Ectodermal cell (in vitro differentiated cells): ENCODE measurements around the gene ITPRID1.

Experiments
- H3K27ac ChIP-seq: 2 replicates; pipeline ENCODE4 v1.7.0; 2013; ENCODE audit warnings: mild to moderate bottlenecking, low read depth, low read length; ENCODE audit not compliant: insufficient read depth, poor library complexity, severe bottlenecking
- H3K27me3 ChIP-seq: 2 replicates; pipeline ENCODE4 v1.7.0; 2013; ENCODE audit warnings: mild to moderate bottlenecking, low read length; ENCODE audit not compliant: insufficient read depth, control insufficient read depth, poor library complexity, severe bottlenecking
- H3K36me3 ChIP-seq: one replicate; pipeline ENCODE4 v1.7.0; 2013; ENCODE audit warnings: low read length; ENCODE audit not compliant: control insufficient read depth, insufficient read depth
- H3K4me1 ChIP-seq: one replicate; pipeline ENCODE4 v1.7.0; 2013; ENCODE audit warnings: low read length; ENCODE audit not compliant: control insufficient read depth, insufficient read depth
- H3K4me3 ChIP-seq: 2 replicates; pipeline ENCODE4 v1.7.0; 2013; ENCODE audit warnings: low read depth, low read length, control low read depth; ENCODE audit not compliant: insufficient read depth
- H3K9me3 ChIP-seq: 2 replicates; pipeline ENCODE4 v1.7.0; 2013; ENCODE audit warnings: mild to moderate bottlenecking, low read length, moderate library complexity; ENCODE audit not compliant: control insufficient read depth
- WGBS, 2 experiments: methylation state at CpG; one replicate each; pipeline ENCODE4 v1.1.7; 2013; ENCODE audit warnings: missing lambda C conversion rate in 2 of 2; 5-methylcytosine and 5-hydroxymethylcytosine counted together

The ITPRID1 gene

GRCh38 chr7:31688372-31688771 lies 174.5 kb downstream of the ITPRID1 start:
- Histone ChIP-seq H3K9me3 (no peaks in the 10 kb centered on the region), H3K4me1 (peaks cover 22% of the 10 kb centered on the region), H3K27ac (no peak overlapping the region), H3K4me3 (no peak overlapping the region), H3K36me3 (no peaks in the 10 kb centered on the region), H3K27me3 (peaks cover 6% of the 10 kb centered on the region)
- WGBS, 2 experiments = 53 to 60% methylated on average over 3 of the region's 3 CpGs

DNA sequence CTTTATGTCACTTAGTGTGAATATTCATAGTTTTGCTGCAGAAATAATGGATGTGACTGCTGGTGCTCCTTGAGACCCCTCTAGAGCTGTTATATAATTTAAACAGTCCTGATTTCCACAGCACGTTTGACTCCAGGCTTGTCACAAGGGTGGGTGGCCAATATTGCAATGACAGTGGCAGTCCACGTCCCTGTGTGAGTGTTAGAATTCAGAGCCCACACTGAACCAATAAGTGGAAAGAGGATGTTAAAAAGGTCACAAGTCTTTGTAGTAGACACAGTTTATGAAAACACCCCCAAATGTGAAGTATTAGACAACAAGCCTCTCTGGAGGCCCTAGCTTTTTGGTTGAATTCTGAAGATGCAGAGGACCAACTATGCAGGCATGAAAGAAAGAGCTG lies 175.1 kb downstream of the ITPRID1 start:
- Histone ChIP-seq H3K27me3 (peaks cover 6% of the 10 kb centered on the region), H3K27ac (no peak overlapping the region), H3K36me3 (no peaks in the 10 kb centered on the region), H3K4me3 (no peak overlapping the region), H3K9me3 (no peaks in the 10 kb centered on the region), H3K4me1 (peaks cover 22% of the 10 kb centered on the region)
- 44 to 47% methylated on average over 2 of the region's 2 CpGs for WGBS, 2 experiments

DNA sequence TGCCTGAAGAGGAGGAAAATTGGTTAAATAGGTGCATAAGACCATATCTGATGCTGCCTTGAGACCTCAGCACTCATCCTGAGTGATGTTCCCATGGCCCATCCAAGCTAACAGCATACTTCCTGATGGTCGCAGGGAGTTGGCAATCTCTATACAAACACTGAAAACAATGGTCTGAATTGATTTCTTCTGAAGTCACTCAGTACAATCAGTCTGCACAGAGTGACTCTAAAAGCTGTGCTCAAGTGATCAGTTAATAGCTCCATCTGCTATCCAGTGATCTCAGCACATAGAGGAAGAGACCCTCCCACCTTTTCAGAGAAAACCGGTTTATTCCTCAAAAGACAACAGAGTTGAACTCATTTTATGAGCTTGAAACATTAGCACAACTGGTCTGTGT lies 177.0 kb downstream of the ITPRID1 start:
- no peak overlapping the region for H3K4me3 ChIP-seq
- H3K27ac ChIP-seq = no peak overlapping the region
- peaks cover 6% of the 10 kb centered on the region for H3K27me3 ChIP-seq
- 80 to 92% methylated on average over 2 of the region's 2 CpGs for WGBS, 2 experiments
- H3K4me1 ChIP-seq = peaks cover 22% of the 10 kb centered on the region
- no peaks in the 10 kb centered on the region for H3K36me3 ChIP-seq
- H3K9me3 ChIP-seq = no peaks in the 10 kb centered on the region

- Histone ChIP-seq H3K4me1 (peaks cover 17% of the 10 kb centered on the region), H3K36me3 (no peaks in the 10 kb centered on the region), H3K9me3 (no peaks in the 10 kb centered on the region), H3K4me3 (no peak overlapping the region), H3K27me3 (peaks cover 6% of the 10 kb centered on the region), H3K27ac (no peak overlapping the region)
- WGBS, 2 experiments = 87 to 90% methylated on average over 5 of the region's 5 CpGs
Measured at GRCh38 chr7:31692451-31692850, 178.6 kb downstream of the ITPRID1 start.

DNA sequence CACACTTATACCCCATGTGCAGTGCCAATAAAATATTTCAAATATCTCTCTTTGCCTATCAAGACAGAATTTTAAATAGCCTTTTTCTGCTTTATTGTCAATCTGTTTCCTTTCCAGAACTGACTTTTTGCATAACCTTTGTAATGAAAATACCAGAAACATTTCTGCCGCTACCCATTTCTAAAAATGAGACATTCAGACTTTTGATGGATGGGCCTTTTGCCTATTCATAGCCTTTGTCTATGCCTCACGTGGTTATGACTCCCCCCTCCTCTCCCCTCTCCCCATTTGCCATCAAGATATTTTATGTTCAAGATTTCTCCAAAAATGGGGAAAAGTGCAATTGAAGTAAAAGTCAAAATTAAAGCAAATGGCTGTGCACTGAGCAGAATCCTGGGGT lies 179.0 kb downstream of the ITPRID1 start:
- Histone ChIP-seq H3K27me3 (peaks cover 2% of the 10 kb centered on the region), H3K4me1 (peaks cover 14% of the 10 kb centered on the region), H3K27ac (no peak overlapping the region), H3K36me3 (no peaks in the 10 kb centered on the region), H3K4me3 (no peak overlapping the region), H3K9me3 (no peaks in the 10 kb centered on the region)
- 71 to 78% methylated on average over 2 of the region's 2 CpGs for WGBS, 2 experiments

DNA sequence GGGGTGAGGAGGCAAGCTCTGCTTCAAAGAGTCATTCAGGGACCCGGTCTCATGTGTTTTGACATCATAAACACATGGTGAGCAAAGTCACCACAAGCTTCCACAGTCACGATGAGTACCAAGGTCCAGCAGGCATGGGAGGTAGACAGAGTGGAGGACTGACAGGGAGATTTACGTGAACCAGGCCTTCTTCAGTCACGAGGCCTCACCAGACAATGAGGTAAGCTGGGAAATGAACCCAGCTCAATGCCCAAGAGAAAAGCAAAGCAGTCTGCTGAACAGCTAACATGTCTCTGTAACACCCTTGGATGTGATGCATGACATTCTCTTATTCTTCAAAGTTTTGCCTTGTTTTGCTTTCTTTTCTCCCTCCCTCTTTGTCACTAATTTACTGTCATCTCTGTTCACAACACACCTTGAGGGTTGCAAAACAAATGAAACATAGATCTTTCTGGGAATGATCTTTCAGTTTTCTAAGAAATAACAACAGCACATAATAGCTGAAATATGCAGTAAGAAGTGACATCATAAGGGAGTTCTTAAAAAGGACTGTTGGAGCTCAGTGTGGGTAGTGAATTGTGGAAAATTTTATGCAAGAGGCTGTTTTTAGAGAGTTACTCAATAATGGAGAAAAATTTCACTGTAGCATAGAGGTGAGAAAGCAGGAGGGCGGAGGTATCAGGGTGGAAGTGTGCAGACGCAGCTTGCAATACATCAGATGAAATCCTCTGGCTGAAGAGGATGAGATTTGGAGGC lies 182.1 kb downstream of the ITPRID1 start:
- WGBS, 2 experiments = 93 to 94% methylated on average over 6 of the region's 6 CpGs
- no peaks in the 10 kb centered on the region for H3K27me3 ChIP-seq
- peaks cover 1% of the 10 kb centered on the region for H3K4me1 ChIP-seq
- H3K36me3 ChIP-seq = no peaks in the 10 kb centered on the region
- no peak overlapping the region for H3K27ac ChIP-seq
- H3K4me3 ChIP-seq = no peak overlapping the region
- no peaks in the 10 kb centered on the region for H3K9me3 ChIP-seq

GRCh38 chr7:31699050-31699449 lies 185.2 kb downstream of the ITPRID1 start:
- no peaks in the 10 kb centered on the region for H3K4me1 ChIP-seq
- no peak overlapping the region for H3K4me3 ChIP-seq
- no peak overlapping the region for H3K27ac ChIP-seq
- H3K27me3 ChIP-seq = no peaks in the 10 kb centered on the region
- no peaks in the 10 kb centered on the region for H3K9me3 ChIP-seq
- no peaks in the 10 kb centered on the region for H3K36me3 ChIP-seq
- WGBS, 2 experiments = 79 to 86% methylated on average over 2 of the region's 2 CpGs

DNA sequence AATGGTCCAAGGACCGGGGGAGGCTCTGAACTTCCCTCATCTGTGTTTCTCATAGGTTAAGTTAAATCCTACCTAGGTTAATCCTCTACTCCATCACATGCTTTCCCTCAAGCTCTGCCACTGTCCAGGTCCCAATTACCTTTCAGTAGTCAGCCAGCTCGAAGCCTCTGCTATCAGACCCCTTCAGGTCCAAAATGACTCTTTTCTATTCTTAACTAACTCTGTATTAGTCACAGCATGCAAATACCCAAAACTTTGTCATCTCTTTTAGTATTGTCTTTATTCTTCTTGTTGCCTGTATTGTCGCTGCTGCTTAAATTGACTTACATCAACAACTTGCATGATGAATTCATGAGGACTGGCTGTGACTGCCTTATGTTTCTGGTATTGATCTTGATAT lies 188.5 kb downstream of the ITPRID1 start:
- H3K9me3 ChIP-seq = no peaks in the 10 kb centered on the region
- H3K27ac ChIP-seq = no peak overlapping the region
- H3K36me3 ChIP-seq = no peaks in the 10 kb centered on the region
- H3K4me1 ChIP-seq = no peaks in the 10 kb centered on the region
- H3K27me3 ChIP-seq = no peaks in the 10 kb centered on the region
- 93 to 100% methylated on average over 3 of the region's 3 CpGs for WGBS, 2 experiments
- no peak overlapping the region for H3K4me3 ChIP-seq

GRCh38 chr7:31705377-31705776 lies 191.5 kb downstream of the ITPRID1 start:
- Histone ChIP-seq H3K9me3 (no peaks in the 10 kb centered on the region), H3K36me3 (no peaks in the 10 kb centered on the region), H3K4me3 (no peak overlapping the region), H3K4me1 (no peaks in the 10 kb centered on the region), H3K27ac (no peak overlapping the region), H3K27me3 (no peaks in the 10 kb centered on the region)
- WGBS, 2 experiments = 92 to 95% methylated on average over 3 of the region's 3 CpGs

DNA sequence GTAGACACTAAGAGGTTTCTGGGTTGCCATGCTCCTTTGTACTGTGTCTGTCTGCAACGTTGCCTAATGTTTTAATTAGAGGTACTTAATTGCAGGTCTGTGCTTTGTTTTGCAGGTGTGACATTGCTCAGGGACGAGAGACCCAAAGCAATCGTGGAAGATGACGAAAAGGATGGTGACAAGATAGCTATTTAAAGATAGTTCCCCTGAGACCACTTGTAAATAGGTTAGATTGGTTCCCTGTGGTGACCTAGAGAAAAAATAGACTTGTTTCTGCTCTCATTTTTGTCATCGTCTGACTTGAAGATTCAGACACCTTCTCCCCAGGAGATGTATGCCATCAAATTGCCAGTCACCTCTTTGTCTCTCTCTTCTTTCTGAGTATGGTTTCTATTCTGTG lies 193.2 kb downstream of the ITPRID1 start:
- no peaks in the 10 kb centered on the region for H3K9me3 ChIP-seq
- WGBS, 2 experiments = 78 to 84% methylated on average over 5 of the region's 5 CpGs
- no peak overlapping the region for H3K27ac ChIP-seq
- H3K4me3 ChIP-seq = no peak overlapping the region
- peaks cover 5% of the 10 kb centered on the region for H3K4me1 ChIP-seq
- H3K27me3 ChIP-seq = no peaks in the 10 kb centered on the region
- no peaks in the 10 kb centered on the region for H3K36me3 ChIP-seq
